GM23248 (cell line): ENCODE measurements around the gene CEP76. TPM values are rescaled to one million over a fixed set of nuclear protein-coding genes. Genes with fewer than 3 reads are reported as not detected.

Experiments
- DNase-seq: peaks from one replicate; pipeline ENCODE4 v3.0.0-alpha.2; 2015
- H2AFZ ChIP-seq: fragments of 200-600 bp; sonication (generic); 2 replicates; pipeline ENCODE4 v1.6.1; 2016; ENCODE audit warnings: antibody characterized with exemption
- H3F3A ChIP-seq: fragments of 200-600 bp; sonication (generic); 2 replicates; pipeline ENCODE4 v1.6.1; 2016; ENCODE audit warnings: mild to moderate bottlenecking, antibody characterized with exemption, mixed run types; ENCODE audit not compliant: insufficient read depth
- H3K27ac ChIP-seq: fragments of 200-600 bp; sonication (generic); 2 replicates; pipeline ENCODE4 v1.5.1; 2016; ENCODE audit warnings: mild to moderate bottlenecking
- H3K27me3 ChIP-seq: fragments of 200-600 bp; sonication (generic); replicated peaks from 2 replicates; pipeline ENCODE4 v1.6.1; 2016; ENCODE audit warnings: mild to moderate bottlenecking; ENCODE audit not compliant: insufficient read depth
- H3K36me3 ChIP-seq: fragments of 200-600 bp; sonication (generic); 2 replicates; pipeline ENCODE4 v1.6.1; 2016; ENCODE audit warnings: low read depth, mild to moderate bottlenecking
- H3K4me1 ChIP-seq: fragments of 200-600 bp; sonication (generic); 2 replicates; pipeline ENCODE4 v1.6.1; 2016; ENCODE audit warnings: mild to moderate bottlenecking; ENCODE audit not compliant: insufficient read depth
- H3K4me2 ChIP-seq: fragments of 200-600 bp; sonication (generic); one replicate; pipeline ENCODE4 v1.6.1; 2016; ENCODE audit warnings: mild to moderate bottlenecking; ENCODE audit not compliant: unreplicated experiment
- H3K4me3 ChIP-seq: fragments of 200-600 bp; sonication (generic); 2 replicates; pipeline ENCODE4 v1.5.1; 2016; ENCODE audit warnings: mild to moderate bottlenecking
- H3K79me2 ChIP-seq: fragments of 200-600 bp; sonication (generic); 2 replicates; pipeline ENCODE4 v1.6.1; 2016; ENCODE audit warnings: mild to moderate bottlenecking; ENCODE audit not compliant: insufficient read depth
- H3K9ac ChIP-seq: fragments of 200-600 bp; sonication (generic); 2 replicates; pipeline ENCODE4 v1.6.1; 2016; ENCODE audit warnings: mild to moderate bottlenecking
- H3K9me2 ChIP-seq: fragments of 200-600 bp; sonication (generic); 2 replicates; pipeline ENCODE4 v1.6.1; 2016; ENCODE audit warnings: mixed run types, mild to moderate bottlenecking, moderate library complexity; ENCODE audit not compliant: insufficient read depth
- H3K9me3 ChIP-seq: fragments of 200-600 bp; sonication (generic); one replicate; pipeline ENCODE4 v1.6.1; 2017; ENCODE audit warnings: low read depth
- H4K20me1 ChIP-seq: fragments of 200-600 bp; sonication (generic); 2 replicates; pipeline ENCODE4 v1.6.0; 2016; ENCODE audit not compliant: insufficient read depth
- EZH2 ChIP-seq: fragments of 200-600 bp; sonication (generic); IDR thresholded peaks from 2 replicates; pipeline ENCODE4 v1.6.1; 2018; ENCODE audit warnings: antibody characterized with exemption, mild to moderate bottlenecking; ENCODE audit not compliant: insufficient read depth, poor library complexity, severe bottlenecking
- EZH2phosphoT487 ChIP-seq: fragments of 200-600 bp; sonication (generic); IDR thresholded peaks from 2 replicates; pipeline ENCODE4 v1.6.1; 2018; ENCODE audit warnings: antibody characterized with exemption, moderate library complexity, mild to moderate bottlenecking, low read depth; ENCODE audit not compliant: insufficient read depth
- WGBS, 2 experiments: methylation state at CpG; one replicate each; pipeline ENCODE4 v1.1.6; 2015 to 2017; ENCODE audit warnings: low lambda C conversion rate in 2 of 2, low coverage in 1 of 2; ENCODE audit errors: missing lambda C conversion rate in 2 of 2; 5-methylcytosine and 5-hydroxymethylcytosine counted together
- in situ Hi-C: fragments of 300-500 bp; cut with MboI; formaldehyde crosslinking; loops from 2 replicates; pipeline ENCODE4 v1.15.0; 2020
- polyA plus RNA-seq: library from polyadenylated mRNA; unstranded; fragments of >200 nt; fragmentation: Nextera tagmentation; extraction: Ambion mirVana; gene quantifications from 2 replicates; pipeline ENCODE4 v1.2.1, GENCODE V29; 2016
- total RNA-seq: library from RNA; depleted of rRNA; stranded (reverse); fragments of >200 nt; shearing (Covaris generic); gene quantifications from 2 replicates; pipeline ENCODE4 v1.2.3, GENCODE V29; 2014; rRNA removed

The CEP76 gene
- total and polyA plus RNA-seq, 2 experiments from 2014 or later, result 6.5 to 11.8 TPM

- no peaks in the 10 kb centered on the region for H3K9me3 ChIP-seq
- no peaks in the 10 kb centered on the region for H3K9me2 ChIP-seq
- 93 to 99% methylated on average over 4 of the region's 4 CpGs for WGBS, 2 experiments
- H3K27ac ChIP-seq, result no peak overlapping the region
- H3K4me3 ChIP-seq, result no peak overlapping the region
- no peaks in the 10 kb centered on the region for H4K20me1 ChIP-seq
- H3K79me2 ChIP-seq, result peaks cover 61% of the 10 kb centered on the region
- DNase-seq, result no peak
- peaks cover 43% of the 10 kb centered on the region for H3F3A ChIP-seq
- TF ChIP-seq EZH2, result no peak
- no peak for TF ChIP-seq EZH2phosphoT487
- H2AFZ ChIP-seq, result no peak overlapping the region
- H3K4me1 ChIP-seq, result peaks cover 33% of the 10 kb centered on the region
- no peaks in the 10 kb centered on the region for H3K27me3 ChIP-seq
- peaks cover 4% of the 10 kb centered on the region; the same call in 1 of the 2 replicates for H3K36me3 ChIP-seq
- H3K9ac ChIP-seq, result no peak overlapping the region
- in situ Hi-C loops, result no loop called here
- no peak overlapping the region for H3K4me2 ChIP-seq
Measured at GRCh38 chr18:12625241-12625640, 77.3 kb downstream of the CEP76 start.

Other genes with a start within 250 kb of the CEP76 start
- gene SPIRE1, start 44.6 kb downstream of the CEP76 start, total RNA-seq, result 28.6 and 29.1 TPM in 2 replicates
- gene SPIRE1, start 44.6 kb downstream of the CEP76 start, polyA plus RNA-seq, result 10.7 and 12.8 TPM in 2 replicates
- 63.4 and 81.7 TPM in 2 replicates for gene PSMG2, start 319 bp upstream of the CEP76 start, total RNA-seq
- 125 and 128 TPM in 2 replicates for gene PSMG2, start 319 bp upstream of the CEP76 start, polyA plus RNA-seq
- gene PTPN2, start 181.5 kb upstream of the CEP76 start, total RNA-seq, result 18.4 and 36.9 TPM in 2 replicates
- 30.5 and 30.6 TPM in 2 replicates for gene PTPN2, start 181.5 kb upstream of the CEP76 start, polyA plus RNA-seq
- gene SEH1L, start 245.3 kb upstream of the CEP76 start, total RNA-seq, result 30.2 and 36.5 TPM in 2 replicates
- gene SEH1L, start 245.3 kb upstream of the CEP76 start, polyA plus RNA-seq, result 49.5 and 49.7 TPM in 2 replicates